Panc1 (cell line): ENCODE results near the gene ST6GALNAC1.

Experiments
- TCF7L2 ChIP-seq: IDR thresholded peaks from 2 replicates; pipeline ENCODE4 v1.6.1; 2011; ENCODE audit warnings: mild to moderate bottlenecking, low read depth, low read length, inconsistent platforms
- TF ChIP-seq, protein P1 (sequence below): fragments of 450-650 bp; IDR thresholded peaks from 2 replicates; pipeline ENCODE4 v1.5.1; 2017; ENCODE audit warnings: mild to moderate bottlenecking

DNA sequence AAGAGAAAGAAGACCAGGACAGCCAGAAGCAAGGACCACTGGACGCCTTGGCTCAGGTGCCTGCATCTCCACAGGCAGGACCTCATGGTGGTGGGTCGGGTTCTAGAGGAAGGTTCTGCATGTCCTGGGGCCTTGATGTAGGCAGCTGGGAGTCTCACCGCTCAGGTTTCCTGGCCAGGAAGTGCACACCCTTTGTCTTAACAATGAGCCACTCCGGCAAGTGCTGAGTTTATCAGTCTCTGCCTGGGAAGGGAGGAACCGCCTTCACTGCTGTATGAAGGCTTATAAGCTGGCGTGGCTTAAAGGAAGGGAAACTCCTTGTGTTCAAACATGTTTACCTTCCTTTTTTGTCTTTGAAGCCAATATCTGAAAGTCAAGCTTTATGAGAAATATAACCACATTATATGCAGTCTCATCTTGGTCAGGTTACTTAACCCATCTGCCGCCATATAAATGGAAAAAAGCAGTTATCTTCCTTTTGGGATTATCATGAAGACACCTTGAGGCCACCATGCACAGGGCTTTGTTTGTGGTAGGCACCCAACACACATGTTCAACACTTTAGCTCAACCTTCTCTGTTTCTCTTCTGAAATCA is at the start of gene ST6GALNAC1:
- TF ChIP-seq, protein P1, sequence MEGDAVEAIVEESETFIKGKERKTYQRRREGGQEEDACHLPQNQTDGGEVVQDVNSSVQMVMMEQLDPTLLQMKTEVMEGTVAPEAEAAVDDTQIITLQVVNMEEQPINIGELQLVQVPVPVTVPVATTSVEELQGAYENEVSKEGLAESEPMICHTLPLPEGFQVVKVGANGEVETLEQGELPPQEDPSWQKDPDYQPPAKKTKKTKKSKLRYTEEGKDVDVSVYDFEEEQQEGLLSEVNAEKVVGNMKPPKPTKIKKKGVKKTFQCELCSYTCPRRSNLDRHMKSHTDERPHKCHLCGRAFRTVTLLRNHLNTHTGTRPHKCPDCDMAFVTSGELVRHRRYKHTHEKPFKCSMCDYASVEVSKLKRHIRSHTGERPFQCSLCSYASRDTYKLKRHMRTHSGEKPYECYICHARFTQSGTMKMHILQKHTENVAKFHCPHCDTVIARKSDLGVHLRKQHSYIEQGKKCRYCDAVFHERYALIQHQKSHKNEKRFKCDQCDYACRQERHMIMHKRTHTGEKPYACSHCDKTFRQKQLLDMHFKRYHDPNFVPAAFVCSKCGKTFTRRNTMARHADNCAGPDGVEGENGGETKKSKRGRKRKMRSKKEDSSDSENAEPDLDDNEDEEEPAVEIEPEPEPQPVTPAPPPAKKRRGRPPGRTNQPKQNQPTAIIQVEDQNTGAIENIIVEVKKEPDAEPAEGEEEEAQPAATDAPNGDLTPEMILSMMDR = no peak
- TF ChIP-seq TCF7L2 = no peak
